ENCODE data around the gene G3BP1.

DNA sequence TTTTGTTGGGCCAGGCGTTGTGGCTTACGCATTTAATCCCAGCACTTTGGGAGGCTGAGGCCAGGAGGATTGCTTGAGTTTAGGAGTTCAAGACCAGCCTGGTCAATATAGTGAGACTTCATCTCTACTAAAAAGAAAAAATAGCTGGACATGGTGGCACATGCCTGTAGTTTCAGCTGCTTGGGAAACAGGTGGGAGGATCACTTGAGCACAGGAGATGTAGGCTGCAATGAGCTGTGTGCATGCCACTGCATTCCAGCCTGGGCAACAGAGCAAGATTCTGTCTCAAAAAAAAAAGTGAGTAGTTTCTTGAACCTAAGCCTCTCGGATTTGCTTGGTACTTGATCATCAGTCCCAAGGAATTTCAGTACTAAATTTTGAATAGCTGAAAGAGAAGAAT is 26.9 kb downstream of the G3BP1 start:
- TF ChIP-seq, protein P1, sequence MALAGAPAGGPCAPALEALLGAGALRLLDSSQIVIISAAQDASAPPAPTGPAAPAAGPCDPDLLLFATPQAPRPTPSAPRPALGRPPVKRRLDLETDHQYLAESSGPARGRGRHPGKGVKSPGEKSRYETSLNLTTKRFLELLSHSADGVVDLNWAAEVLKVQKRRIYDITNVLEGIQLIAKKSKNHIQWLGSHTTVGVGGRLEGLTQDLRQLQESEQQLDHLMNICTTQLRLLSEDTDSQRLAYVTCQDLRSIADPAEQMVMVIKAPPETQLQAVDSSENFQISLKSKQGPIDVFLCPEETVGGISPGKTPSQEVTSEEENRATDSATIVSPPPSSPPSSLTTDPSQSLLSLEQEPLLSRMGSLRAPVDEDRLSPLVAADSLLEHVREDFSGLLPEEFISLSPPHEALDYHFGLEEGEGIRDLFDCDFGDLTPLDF (CRISPR knock-in tag; IDR thresholded peaks at IDR 0.05): no peak
- TF ChIP-seq, protein P2, sequence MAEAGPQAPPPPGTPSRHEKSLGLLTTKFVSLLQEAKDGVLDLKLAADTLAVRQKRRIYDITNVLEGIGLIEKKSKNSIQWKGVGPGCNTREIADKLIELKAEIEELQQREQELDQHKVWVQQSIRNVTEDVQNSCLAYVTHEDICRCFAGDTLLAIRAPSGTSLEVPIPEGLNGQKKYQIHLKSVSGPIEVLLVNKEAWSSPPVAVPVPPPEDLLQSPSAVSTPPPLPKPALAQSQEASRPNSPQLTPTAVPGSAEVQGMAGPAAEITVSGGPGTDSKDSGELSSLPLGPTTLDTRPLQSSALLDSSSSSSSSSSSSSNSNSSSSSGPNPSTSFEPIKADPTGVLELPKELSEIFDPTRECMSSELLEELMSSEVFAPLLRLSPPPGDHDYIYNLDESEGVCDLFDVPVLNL (CRISPR knock-in tag; IDR thresholded peaks at IDR 0.05; ENCODE audit: borderline replicate concordance, low read depth): no peak
- TF ChIP-seq, protein P3, sequence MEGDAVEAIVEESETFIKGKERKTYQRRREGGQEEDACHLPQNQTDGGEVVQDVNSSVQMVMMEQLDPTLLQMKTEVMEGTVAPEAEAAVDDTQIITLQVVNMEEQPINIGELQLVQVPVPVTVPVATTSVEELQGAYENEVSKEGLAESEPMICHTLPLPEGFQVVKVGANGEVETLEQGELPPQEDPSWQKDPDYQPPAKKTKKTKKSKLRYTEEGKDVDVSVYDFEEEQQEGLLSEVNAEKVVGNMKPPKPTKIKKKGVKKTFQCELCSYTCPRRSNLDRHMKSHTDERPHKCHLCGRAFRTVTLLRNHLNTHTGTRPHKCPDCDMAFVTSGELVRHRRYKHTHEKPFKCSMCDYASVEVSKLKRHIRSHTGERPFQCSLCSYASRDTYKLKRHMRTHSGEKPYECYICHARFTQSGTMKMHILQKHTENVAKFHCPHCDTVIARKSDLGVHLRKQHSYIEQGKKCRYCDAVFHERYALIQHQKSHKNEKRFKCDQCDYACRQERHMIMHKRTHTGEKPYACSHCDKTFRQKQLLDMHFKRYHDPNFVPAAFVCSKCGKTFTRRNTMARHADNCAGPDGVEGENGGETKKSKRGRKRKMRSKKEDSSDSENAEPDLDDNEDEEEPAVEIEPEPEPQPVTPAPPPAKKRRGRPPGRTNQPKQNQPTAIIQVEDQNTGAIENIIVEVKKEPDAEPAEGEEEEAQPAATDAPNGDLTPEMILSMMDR (IDR thresholded peaks at IDR 0.05): no peak
- no peak for TF ChIP-seq IRF1 (CRISPR knock-in tag; IDR thresholded peaks at IDR 0.05)
- TF ChIP-seq, protein P4, sequence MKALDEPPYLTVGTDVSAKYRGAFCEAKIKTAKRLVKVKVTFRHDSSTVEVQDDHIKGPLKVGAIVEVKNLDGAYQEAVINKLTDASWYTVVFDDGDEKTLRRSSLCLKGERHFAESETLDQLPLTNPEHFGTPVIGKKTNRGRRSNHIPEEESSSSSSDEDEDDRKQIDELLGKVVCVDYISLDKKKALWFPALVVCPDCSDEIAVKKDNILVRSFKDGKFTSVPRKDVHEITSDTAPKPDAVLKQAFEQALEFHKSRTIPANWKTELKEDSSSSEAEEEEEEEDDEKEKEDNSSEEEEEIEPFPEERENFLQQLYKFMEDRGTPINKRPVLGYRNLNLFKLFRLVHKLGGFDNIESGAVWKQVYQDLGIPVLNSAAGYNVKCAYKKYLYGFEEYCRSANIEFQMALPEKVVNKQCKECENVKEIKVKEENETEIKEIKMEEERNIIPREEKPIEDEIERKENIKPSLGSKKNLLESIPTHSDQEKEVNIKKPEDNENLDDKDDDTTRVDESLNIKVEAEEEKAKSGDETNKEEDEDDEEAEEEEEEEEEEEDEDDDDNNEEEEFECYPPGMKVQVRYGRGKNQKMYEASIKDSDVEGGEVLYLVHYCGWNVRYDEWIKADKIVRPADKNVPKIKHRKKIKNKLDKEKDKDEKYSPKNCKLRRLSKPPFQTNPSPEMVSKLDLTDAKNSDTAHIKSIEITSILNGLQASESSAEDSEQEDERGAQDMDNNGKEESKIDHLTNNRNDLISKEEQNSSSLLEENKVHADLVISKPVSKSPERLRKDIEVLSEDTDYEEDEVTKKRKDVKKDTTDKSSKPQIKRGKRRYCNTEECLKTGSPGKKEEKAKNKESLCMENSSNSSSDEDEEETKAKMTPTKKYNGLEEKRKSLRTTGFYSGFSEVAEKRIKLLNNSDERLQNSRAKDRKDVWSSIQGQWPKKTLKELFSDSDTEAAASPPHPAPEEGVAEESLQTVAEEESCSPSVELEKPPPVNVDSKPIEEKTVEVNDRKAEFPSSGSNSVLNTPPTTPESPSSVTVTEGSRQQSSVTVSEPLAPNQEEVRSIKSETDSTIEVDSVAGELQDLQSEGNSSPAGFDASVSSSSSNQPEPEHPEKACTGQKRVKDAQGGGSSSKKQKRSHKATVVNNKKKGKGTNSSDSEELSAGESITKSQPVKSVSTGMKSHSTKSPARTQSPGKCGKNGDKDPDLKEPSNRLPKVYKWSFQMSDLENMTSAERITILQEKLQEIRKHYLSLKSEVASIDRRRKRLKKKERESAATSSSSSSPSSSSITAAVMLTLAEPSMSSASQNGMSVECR (CRISPR knock-in tag; IDR thresholded peaks at IDR 0.05; ENCODE audit: borderline replicate concordance): no peak

Data from WTC11 (cell line).